Stimulated activated CD8-positive, alpha-beta memory T cell treated with anti-CD3 and anti-CD28 coated beads, Interleukin-4, amount 100 ng/mL, for 4 hours (primary cell): ENCODE measurements around the gene TMEM217.

ENCODE experiments used
- DNase-seq, 2 donors: peaks; one replicate each; pipeline ENCODE4 v3.0.0-alpha.2; 2020; ENCODE audit warnings: low read depth in 2 of 2, low spot score in 1 of 2

Gene TMEM217

GRCh38 chr6:37280162-37280887 lies 22.4 kb upstream of the TMEM217 start:
- DNase-seq: no peak

- DNase-seq: no peak
These were observed 21.6 kb upstream of the TMEM217 start for GRCh38 chr6:37279366-37280134.

- DNase-seq: no peak
These were observed 19.1 kb upstream of the TMEM217 start for GRCh38 chr6:37277001-37277409.

- DNase-seq: no peak
These were observed 17.4 kb upstream of the TMEM217 start for GRCh38 chr6:37275350-37275749.

GRCh38 chr6:37273690-37274089 lies 15.7 kb upstream of the TMEM217 start:
- DNase-seq: no peak

- DNase-seq: no peak
These were observed 15.1 kb upstream of the TMEM217 start for GRCh38 chr6:37272834-37273566.

GRCh38 chr6:37269105-37269504 lies 11.2 kb upstream of the TMEM217 start:
- no peak for DNase-seq

GRCh38 chr6:37265860-37266259 lies 7.9 kb upstream of the TMEM217 start:
- DNase-seq: no peak

- DNase-seq: no peak
These were observed 7.1 kb upstream of the TMEM217 start for GRCh38 chr6:37265001-37265400.

GRCh38 chr6:37262446-37263026 lies 4.6 kb upstream of the TMEM217 start:
- DNase-seq: no peak

- no peak for DNase-seq
These were observed 3.3 kb upstream of the TMEM217 start for GRCh38 chr6:37261198-37261597.

- DNase-seq: no peak
These were observed 2.5 kb upstream of the TMEM217 start for GRCh38 chr6:37260444-37260843.

- DNase-seq: no peak
These were observed 2.1 kb upstream of the TMEM217 start for GRCh38 chr6:37260040-37260439.

- DNase-seq: no peak
These were observed 1.2 kb upstream of the TMEM217 start for GRCh38 chr6:37259191-37259590.

- no peak for DNase-seq
These were observed 611 bp upstream of the TMEM217 start for GRCh38 chr6:37258405-37259105.

GRCh38 chr6:37257320-37257633 lies 667 bp downstream of the TMEM217 start:
- no peak for DNase-seq

- no peak for DNase-seq
These were observed 1.1 kb downstream of the TMEM217 start for GRCh38 chr6:37256692-37257319.

- DNase-seq: no peak
These were observed 3.1 kb downstream of the TMEM217 start for GRCh38 chr6:37254881-37255280.

- DNase-seq: no peak
These were observed 4.4 kb downstream of the TMEM217 start for GRCh38 chr6:37253486-37254007.

GRCh38 chr6:37251211-37251780 lies 6.6 kb downstream of the TMEM217 start:
- no peak for DNase-seq
